HK-2 (cell line): ENCODE results near the gene TRRAP.

Experiments
- DNase-seq: peaks from one replicate; pipeline ENCODE4 v3.0.0-alpha.2; 2018; ENCODE audit not compliant: unreplicated experiment

The TRRAP gene

DNA sequence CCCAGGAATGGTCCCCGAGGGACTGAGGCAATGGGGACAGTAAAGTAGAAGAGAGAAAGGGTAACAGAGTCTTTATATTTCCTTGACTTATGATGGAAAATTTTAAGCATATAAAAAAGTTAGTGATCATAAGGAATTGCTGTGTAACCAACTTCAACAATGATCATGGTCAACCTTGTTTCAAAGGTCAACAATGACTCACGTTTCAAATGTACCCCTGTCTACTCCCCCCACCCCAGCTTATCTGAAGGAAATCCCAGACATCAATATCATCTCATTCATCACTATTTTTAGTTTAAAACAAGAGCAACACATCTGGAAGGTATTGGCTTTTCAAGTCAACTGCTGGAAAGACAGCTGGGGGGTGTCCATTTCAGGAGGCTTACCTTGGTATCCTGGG is 172.6 kb downstream of the TRRAP start:
- no peak for DNase-seq

DNA sequence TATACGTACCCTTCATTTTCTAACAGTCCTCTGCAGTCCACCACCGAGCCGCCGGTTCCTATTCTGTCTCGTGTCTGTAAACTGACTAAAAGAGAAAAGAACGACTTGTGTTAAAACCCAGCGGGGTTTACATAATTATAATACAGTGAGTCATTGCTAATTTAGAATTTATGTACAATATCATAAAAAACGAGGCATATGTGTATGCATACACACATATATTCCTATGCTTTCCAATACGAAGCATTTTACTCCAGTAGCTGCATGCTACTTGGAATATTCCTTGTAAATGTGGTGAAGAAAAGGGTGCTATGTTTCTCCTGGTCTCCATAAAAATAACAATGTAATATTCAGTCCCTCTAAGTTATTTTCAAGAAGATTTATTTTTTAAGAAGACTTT is 176.4 kb downstream of the TRRAP start:
- DNase-seq, result no peak

DNA sequence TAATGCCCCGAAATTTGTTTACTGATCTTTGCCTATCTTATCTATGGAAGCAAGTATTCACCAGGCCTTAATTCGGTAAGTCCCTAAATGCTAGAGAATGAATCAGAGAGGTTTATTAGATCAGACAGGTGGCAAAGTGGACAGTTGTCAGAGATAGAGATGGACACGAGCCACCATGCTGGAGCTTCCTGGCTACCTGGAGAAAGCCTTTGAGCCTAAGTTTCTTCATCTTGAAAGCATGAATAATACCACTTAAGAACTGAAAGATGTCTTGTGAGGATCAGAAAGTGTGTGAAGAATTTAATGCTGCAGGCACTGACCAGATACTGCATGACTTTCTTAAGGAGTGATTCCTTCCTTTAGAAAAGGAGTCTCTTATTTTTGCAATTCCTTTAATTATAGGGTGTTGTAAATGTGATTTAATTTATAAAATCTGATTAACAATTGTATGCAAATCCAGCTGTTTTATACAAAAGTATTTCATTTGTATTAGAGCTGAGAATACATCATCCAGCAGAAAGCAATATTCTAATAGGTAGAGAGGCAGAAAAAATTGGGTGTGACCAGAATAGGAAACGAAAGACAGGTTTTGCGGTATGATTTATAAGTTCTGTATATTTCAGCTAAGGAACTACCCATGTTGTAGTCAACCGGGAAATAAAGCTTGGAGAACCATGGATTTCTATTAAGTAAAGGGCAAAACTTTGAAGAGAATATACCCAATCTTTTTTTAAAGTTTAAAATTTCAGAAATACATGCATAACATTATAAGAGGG is 182.9 kb downstream of the TRRAP start:
- no peak for DNase-seq
